HepG2 (cell line): ENCODE results near the gene TGFB2. TPM values are rescaled to one million over a fixed set of nuclear protein-coding genes. Genes with fewer than 3 reads are reported as not detected.

ENCODE experiments used
- ARID3A ChIP-seq: IDR thresholded peaks from 2 replicates; pipeline ENCODE4 v1.6.1; 2012; ENCODE audit warnings: low read depth, low read length, improper control_type of control experiment
- CREB1 ChIP-seq, 2 experiments: fragments of 450-650 bp in 1 of 2; IDR thresholded peaks; 2 replicates each; pipeline ENCODE4 v1.6.1; 2016 to 2017; ENCODE audit warnings: control low read depth in 1 of 2, mild to moderate bottlenecking in 1 of 2, missing compliant biosample characterization in 1 of 2, missing genetic modification characterization in 1 of 2
- EED ChIP-seq: sonication (generic); formaldehyde crosslinking; IDR thresholded peaks from 2 replicates; pipeline ENCODE4 v1.5.0; 2020; ENCODE audit warnings: mild to moderate bottlenecking, missing genetic modification reagents
- ELF1 ChIP-seq: sonication (generic); formaldehyde crosslinking; IDR thresholded peaks from 2 replicates; pipeline ENCODE4 v1.4.0; 2020; ENCODE audit warnings: missing genetic modification reagents
- MBD4 ChIP-seq: IDR thresholded peaks from 2 replicates; pipeline ENCODE4 v1.6.1; 2012; ENCODE audit warnings: low read length, inconsistent platforms, borderline replicate concordance
- MIXL1 ChIP-seq: IDR thresholded peaks from 2 replicates; pipeline ENCODE4 v1.6.1; 2016
- NKX3-1 ChIP-seq: sonication (generic); formaldehyde crosslinking; IDR thresholded peaks from 2 replicates; pipeline ENCODE4 v1.5.0; 2020; ENCODE audit warnings: missing genetic modification reagents
- PAF1 ChIP-seq: IDR thresholded peaks from 2 replicates; pipeline ENCODE4 v1.6.1; 2016; ENCODE audit warnings: missing genetic modification reagents, missing compliant biosample characterization
- PHB2 ChIP-seq: fragments of 450-650 bp; IDR thresholded peaks from 2 replicates; pipeline ENCODE4 v1.6.1; 2018; ENCODE audit not compliant: partially characterized antibody
- RORA ChIP-seq: sonication (generic); formaldehyde crosslinking; IDR thresholded peaks from 2 replicates; pipeline ENCODE4 v1.5.0; 2020; ENCODE audit warnings: mild to moderate bottlenecking, missing genetic modification reagents, moderate library complexity
- SMC3 ChIP-seq: IDR thresholded peaks from 2 replicates; pipeline ENCODE4 v1.6.1; 2011; ENCODE audit warnings: low read length, improper control_type of control experiment
- ZFP36L1 ChIP-seq: sonication (generic); formaldehyde crosslinking; IDR thresholded peaks from 2 replicates; pipeline ENCODE4 v1.8.0; 2022; ENCODE audit warnings: mild to moderate bottlenecking, missing genetic modification reagents, moderate library complexity
- ZNF101 ChIP-seq: sonication (generic); formaldehyde crosslinking; IDR thresholded peaks from 2 replicates; pipeline ENCODE4 v1.4.0; 2020; ENCODE audit warnings: mild to moderate bottlenecking, low read depth, missing genetic modification reagents, borderline replicate concordance
- ZNF264 ChIP-seq: sonication (generic); formaldehyde crosslinking; IDR thresholded peaks from 2 replicates; pipeline ENCODE4 v1.4.0; 2020; ENCODE audit warnings: missing genetic modification reagents
- ZNF75D ChIP-seq: sonication (generic); formaldehyde crosslinking; IDR thresholded peaks from 2 replicates; pipeline ENCODE4 v1.8.1; 2023; ENCODE audit warnings: missing genetic modification reagents, mild to moderate bottlenecking, borderline replicate concordance
- ZNF879 ChIP-seq: sonication (generic); formaldehyde crosslinking; IDR thresholded peaks from 2 replicates; pipeline ENCODE4 v1.8.1; 2023; ENCODE audit warnings: missing genetic modification reagents
- polyA plus RNA-seq, 8 experiments: library from polyadenylated mRNA; depleted of rRNA in 3 of 8; stranded (reverse) in 7 of 8; unstranded in 1 of 8; fragments of >200 nt; fragmentation: Illumina TruSeq in 4 of 8; extraction: Trizol in 4 of 8; gene quantifications; 2 replicates each; pipeline versions ENCODE4 v1.2.1 to v1.2.3, GENCODE V29; 2011 to 2016; ENCODE audit warnings: low read depth in 4 of 8, missing spikeins in 1 of 8, mixed read lengths in 1 of 8; ENCODE audit not compliant: insufficient read depth in 1 of 8
- total RNA-seq, 5 experiments: library from RNA; depleted of rRNA; stranded (reverse); fragments of >200 nt; fragmentation: Illumina TruSeq; extraction: Trizol; gene quantifications; 2 replicates each; pipeline ENCODE4 v1.2.3, GENCODE V29; 2016; ENCODE audit warnings: low read depth in 1 of 5
- TF ChIP-seq, protein P1 (sequence below): fragments of 450-650 bp; IDR thresholded peaks from 2 replicates; pipeline ENCODE4 v1.6.1; 2016
- TF ChIP-seq, protein P2 (sequence below): sonication (generic); formaldehyde crosslinking; IDR thresholded peaks from 2 replicates; pipeline ENCODE4 v1.4.0; 2020; ENCODE audit warnings: missing genetic modification reagents
- TF ChIP-seq, protein P3 (sequence below): sonication (generic); formaldehyde crosslinking; IDR thresholded peaks from 2 replicates; pipeline ENCODE4 v1.4.0; 2020; ENCODE audit warnings: missing genetic modification reagents; ENCODE audit errors: not compliant biosample characterization
- TF ChIP-seq, protein P4 (sequence below): fragments of 450-650 bp; IDR thresholded peaks from 2 replicates; pipeline ENCODE4 v1.6.1; 2017; ENCODE audit warnings: mild to moderate bottlenecking
- TF ChIP-seq, protein P5 (sequence below): IDR thresholded peaks from 2 replicates; pipeline ENCODE4 v1.6.1; 2016

Gene TGFB2
- total and polyA plus RNA-seq, 2 of the 13 experiments (the other 11 are each of a cell fraction or from before 2014, with no cell fraction given) = 0.07 TPM; not detected in 1

DNA sequence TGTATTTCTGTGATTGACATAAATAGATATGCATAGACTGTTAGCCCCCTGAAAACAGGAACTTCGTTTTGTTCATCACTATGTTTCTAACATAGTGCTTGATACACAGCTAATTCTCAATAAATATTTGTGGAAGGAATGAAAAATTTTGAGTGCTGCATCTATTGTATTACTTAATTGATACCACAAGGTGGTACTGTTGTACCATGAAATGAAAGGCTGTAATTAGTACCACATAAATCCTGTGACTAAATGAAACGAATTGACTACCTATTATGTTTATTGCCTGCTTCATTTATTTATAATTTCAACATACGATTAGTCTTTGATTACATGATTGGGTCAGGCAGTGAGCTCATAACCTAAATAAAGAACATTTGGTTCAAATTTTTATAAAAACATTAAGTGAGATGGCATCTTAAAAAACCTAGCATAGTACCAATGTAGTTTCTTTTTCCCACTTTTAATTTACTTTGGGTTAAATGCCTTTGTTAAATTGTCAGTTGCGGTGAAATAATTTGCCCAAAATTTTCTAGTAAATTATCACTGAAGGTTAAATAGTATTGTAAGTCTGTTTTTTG lies 15.0 kb upstream of the TGFB2 start (continued):
- TF ChIP-seq, protein P1, sequence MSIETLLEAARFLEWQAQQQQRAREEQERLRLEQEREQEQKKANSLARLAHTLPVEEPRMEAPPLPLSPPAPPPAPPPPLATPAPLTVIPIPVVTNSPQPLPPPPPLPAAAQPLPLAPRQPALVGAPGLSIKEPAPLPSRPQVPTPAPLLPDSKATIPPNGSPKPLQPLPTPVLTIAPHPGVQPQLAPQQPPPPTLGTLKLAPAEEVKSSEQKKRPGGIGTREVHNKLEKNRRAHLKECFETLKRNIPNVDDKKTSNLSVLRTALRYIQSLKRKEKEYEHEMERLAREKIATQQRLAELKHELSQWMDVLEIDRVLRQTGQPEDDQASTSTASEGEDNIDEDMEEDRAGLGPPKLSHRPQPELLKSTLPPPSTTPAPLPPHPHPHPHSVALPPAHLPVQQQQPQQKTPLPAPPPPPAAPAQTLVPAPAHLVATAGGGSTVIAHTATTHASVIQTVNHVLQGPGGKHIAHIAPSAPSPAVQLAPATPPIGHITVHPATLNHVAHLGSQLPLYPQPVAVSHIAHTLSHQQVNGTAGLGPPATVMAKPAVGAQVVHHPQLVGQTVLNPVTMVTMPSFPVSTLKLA = no peak
- TF ChIP-seq, protein P2, sequence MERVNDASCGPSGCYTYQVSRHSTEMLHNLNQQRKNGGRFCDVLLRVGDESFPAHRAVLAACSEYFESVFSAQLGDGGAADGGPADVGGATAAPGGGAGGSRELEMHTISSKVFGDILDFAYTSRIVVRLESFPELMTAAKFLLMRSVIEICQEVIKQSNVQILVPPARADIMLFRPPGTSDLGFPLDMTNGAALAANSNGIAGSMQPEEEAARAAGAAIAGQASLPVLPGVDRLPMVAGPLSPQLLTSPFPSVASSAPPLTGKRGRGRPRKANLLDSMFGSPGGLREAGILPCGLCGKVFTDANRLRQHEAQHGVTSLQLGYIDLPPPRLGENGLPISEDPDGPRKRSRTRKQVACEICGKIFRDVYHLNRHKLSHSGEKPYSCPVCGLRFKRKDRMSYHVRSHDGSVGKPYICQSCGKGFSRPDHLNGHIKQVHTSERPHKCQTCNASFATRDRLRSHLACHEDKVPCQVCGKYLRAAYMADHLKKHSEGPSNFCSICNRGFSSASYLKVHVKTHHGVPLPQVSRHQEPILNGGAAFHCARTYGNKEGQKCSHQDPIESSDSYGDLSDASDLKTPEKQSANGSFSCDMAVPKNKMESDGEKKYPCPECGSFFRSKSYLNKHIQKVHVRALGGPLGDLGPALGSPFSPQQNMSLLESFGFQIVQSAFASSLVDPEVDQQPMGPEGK (CRISPR knock-in tag) = no peak
- TF ChIP-seq ZNF101 (no peak), ARID3A (peak; percentile 98), MBD4 (no peak), EED (CRISPR knock-in tag) (no peak), NKX3-1 (CRISPR knock-in tag) (no peak), ELF1 (CRISPR knock-in tag) (no peak), MIXL1 (CRISPR knock-in tag) (peak; percentile 97), PHB2 (no peak), ZNF879 (CRISPR knock-in tag) (no peak), ZFP36L1 (CRISPR knock-in tag) (no peak), RORA (CRISPR knock-in tag) (no peak), ZNF75D (CRISPR knock-in tag) (no peak), PAF1 (no peak), SMC3 (peak; percentile 43; the same call in 1 of the 2 replicates), ZNF264 (CRISPR knock-in tag) (no peak), CREB1 (IDR thresholded peaks at IDR 0.05) (no peak), CREB1 (CRISPR knock-in tag; IDR thresholded peaks at IDR 0.05) (no peak)
- TF ChIP-seq, protein P3, sequence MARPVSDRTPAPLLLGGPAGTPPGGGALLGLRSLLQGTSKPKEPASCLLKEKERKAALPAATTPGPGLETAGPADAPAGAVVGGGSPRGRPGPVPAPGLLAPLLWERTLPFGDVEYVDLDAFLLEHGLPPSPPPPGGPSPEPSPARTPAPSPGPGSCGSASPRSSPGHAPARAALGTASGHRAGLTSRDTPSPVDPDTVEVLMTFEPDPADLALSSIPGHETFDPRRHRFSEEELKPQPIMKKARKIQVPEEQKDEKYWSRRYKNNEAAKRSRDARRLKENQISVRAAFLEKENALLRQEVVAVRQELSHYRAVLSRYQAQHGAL (CRISPR knock-in tag) = no peak
- TF ChIP-seq, protein P4, sequence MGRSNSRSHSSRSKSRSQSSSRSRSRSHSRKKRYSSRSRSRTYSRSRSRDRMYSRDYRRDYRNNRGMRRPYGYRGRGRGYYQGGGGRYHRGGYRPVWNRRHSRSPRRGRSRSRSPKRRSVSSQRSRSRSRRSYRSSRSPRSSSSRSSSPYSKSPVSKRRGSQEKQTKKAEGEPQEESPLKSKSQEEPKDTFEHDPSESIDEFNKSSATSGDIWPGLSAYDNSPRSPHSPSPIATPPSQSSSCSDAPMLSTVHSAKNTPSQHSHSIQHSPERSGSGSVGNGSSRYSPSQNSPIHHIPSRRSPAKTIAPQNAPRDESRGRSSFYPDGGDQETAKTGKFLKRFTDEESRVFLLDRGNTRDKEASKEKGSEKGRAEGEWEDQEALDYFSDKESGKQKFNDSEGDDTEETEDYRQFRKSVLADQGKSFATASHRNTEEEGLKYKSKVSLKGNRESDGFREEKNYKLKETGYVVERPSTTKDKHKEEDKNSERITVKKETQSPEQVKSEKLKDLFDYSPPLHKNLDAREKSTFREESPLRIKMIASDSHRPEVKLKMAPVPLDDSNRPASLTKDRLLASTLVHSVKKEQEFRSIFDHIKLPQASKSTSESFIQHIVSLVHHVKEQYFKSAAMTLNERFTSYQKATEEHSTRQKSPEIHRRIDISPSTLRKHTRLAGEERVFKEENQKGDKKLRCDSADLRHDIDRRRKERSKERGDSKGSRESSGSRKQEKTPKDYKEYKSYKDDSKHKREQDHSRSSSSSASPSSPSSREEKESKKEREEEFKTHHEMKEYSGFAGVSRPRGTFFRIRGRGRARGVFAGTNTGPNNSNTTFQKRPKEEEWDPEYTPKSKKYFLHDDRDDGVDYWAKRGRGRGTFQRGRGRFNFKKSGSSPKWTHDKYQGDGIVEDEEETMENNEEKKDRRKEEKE = no peak
- TF ChIP-seq, protein P5, sequence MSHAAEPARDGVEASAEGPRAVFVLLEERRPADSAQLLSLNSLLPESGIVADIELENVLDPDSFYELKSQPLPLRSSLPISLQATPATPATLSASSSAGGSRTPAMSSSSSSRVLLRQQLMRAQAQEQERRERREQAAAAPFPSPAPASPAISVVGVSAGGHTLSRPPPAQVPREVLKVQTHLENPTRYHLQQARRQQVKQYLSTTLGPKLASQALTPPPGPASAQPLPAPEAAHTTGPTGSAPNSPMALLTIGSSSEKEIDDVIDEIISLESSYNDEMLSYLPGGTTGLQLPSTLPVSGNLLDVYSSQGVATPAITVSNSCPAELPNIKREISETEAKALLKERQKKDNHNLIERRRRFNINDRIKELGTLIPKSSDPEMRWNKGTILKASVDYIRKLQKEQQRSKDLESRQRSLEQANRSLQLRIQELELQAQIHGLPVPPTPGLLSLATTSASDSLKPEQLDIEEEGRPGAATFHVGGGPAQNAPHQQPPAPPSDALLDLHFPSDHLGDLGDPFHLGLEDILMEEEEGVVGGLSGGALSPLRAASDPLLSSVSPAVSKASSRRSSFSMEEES (CRISPR knock-in tag) = no peak
